GM10847 (cell line): ENCODE measurements around the gene DGKI.

Experiments used
- POLR2A ChIP-seq: IDR thresholded peaks from 2 replicates; pipeline ENCODE4 v1.6.1; 2011; ENCODE audit not compliant: insufficient read length; ENCODE audit errors: extremely low read depth

Gene DGKI

DNA sequence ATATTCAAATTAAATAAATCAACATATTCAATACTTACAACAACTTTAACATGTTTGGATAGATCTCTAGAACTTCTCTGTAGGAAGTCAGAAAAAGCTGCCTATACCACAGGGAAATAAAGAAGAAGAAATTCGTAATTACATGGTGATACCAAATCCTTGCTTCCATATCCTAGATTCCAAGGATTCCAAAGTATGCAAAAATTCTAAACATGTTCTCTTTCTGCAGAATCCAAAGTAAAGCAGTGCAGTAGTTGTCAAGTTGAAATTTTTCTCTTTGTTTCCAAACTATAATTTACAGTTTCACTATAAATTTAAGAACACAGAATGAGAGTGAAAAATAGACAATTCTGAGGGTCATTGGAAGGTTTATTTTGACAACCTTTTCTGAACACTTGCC is 269.6 kb downstream of the DGKI start:
- TF ChIP-seq POLR2A, result no peak

DNA sequence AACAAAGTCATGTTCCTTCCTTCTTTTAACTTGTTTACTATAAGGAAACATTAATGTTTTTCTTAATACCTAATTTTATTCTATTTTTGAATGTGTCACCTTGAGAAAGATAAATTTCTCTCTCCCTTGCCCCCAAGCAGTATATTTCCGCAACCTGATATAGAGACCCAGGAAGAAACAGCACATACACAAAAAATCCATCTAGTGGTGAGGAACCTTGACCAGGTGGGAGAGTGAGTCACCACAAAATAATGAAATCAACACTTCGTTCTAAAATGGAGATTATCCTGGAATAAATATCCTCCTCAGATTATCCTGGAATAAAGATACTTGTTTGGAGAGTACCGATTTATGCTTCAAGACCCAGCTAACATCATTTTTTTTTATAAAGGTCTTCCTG is 270.3 kb downstream of the DGKI start:
- no peak for TF ChIP-seq POLR2A

- TF ChIP-seq POLR2A, result no peak
Measured at GRCh38 chr7:137574812-137575211, 272.0 kb downstream of the DGKI start.

DNA sequence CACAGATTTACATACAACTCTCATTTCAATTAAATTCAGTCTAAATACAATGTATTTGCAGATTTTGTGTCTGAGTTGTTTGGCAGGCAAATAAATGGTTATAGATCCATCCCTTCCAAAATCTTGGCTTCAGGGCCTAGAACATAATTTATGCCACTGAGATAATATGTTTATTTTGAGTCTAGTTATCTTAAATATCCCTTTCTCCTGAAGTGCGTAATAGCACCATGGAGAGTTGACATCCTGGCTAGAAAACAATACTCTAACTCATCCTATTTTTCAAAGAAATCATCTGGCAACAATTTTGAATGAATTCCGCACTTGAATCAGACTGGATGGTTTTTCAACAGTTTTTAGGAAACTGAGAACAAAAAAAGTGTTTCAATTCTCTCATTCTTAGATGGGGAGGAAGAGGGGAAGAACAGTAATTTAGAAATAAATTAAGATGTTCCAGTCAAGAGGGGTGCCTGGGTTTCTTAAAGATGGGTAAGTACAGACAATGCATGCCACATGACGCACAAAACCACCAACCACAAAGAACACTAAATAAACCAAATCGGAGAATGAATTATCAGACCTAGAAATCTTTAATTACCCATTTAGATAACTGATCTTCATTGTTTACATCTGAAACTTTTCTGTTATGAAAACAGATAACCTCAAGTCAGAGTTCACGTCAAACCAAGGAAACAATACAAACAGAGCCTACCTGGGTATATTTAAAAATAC is 274.6 kb downstream of the DGKI start:
- TF ChIP-seq POLR2A, result no peak

DNA sequence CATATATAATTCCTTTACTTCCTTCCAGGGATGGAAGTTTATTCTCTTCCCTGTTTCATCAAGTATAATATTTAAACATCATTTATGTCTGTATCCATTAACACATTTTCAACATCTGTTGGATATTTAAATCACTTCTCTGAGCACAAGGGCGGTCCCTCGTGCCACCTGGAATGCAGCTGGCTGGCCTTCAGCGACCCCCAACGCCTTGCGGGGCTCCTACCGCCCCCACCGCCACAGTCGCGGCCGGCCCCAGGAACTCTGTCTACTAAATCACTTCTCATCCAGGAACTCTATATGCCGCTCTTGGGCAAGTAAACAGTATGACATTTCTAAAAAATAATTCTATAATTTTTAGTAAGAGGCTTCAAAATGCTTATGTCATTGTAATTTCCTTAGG is 282.1 kb downstream of the DGKI start:
- no peak for TF ChIP-seq POLR2A

GRCh38 chr7:137563981-137564380 is 282.8 kb downstream of the DGKI start:
- TF ChIP-seq POLR2A, result no peak

GRCh38 chr7:137547485-137547884 is 299.3 kb downstream of the DGKI start:
- TF ChIP-seq POLR2A, result no peak

DNA sequence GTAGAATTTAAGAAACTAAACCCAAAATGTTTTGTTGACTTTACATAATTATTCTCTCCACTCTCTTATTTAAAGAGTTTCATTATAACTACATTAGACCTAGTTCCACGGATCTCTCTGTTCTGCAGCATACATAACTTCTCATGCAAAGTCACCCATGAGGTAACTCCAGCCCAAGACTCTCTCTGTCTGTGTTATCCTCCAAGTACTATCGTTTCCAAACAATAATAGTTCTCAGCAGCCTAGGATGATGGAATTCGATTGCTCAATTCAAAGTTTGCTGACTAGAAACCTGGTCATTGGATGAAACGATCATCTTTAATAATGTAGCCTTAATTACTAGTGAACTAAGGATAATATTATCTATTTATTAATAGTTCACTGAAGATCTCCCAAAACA is 300.1 kb downstream of the DGKI start:
- no peak for TF ChIP-seq POLR2A

DNA sequence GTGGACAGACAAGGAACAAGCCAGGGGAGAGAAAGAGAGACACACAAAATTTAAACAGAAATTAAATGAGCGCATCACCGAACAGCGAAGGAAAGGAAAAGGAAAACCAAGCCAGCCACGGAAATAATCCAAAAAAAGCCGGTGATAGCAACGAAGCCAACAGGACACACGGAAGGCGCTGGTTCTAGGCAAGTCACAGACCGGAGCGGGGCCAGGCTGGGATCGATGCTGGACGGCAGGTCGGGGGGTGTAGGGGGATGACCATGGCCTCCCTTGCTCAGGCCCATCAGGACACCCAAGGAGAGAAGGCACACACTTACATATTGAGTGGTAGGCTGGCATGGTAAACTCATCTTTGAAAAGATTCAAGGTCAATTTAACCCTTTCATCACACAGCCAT is 300.8 kb downstream of the DGKI start:
- no peak for TF ChIP-seq POLR2A

DNA sequence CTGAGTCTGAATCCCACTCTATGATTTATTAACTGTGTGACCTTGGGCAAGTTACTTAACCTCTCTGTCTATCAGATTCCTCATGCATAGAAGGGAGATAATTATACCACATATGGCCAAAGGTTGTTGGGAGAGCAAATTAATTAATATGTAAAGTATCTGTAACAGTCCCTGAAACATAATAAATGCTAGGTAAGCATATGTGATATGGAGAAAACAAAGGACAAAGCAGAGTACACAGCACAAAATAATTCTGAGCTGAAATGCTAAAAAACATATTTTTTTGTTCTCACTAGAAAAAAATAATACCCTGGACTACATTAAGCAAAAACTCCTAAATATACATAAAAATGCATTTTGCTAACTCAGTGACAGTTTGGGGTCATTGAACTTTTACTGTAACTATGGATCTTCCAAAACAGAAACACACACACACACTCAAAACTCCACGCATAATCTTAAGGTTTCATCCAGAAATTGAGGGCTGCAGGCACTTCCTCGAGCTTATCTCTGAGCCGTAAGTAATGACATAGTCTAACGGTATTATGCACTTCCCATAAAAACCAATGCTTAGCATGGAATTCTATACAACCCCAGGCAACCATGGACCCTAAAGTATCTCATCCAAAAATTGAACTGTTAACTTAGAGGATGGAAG is 301.6 kb downstream of the DGKI start:
- no peak for TF ChIP-seq POLR2A

DNA sequence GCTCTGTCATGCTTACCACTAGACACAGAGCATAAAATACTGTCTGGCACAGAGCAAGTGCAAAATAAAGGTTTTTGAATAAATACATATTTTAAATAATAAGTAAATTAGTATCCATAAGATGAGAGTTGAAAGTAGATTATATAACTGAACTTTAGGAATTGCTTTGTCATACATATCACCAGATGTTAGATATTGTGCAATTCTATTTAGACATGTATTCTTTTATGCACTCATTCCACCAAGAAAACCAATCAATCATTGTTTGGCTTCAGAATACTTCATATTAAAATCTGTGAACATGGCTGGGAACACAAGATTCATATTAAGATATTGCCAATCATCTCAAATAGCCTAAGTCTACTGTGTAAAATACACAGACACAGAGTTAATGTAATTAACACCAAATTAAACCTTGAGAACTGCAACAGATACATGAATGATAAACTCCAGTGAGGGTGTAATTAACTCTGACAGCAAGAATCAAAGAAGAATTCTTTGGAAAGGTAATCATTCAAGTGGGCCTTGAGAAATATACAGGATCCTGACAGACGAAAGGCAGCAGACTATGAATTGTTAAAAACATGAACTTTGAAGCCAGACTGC is 302.2 kb downstream of the DGKI start:
- no peak for TF ChIP-seq POLR2A

- no peak for TF ChIP-seq POLR2A
Measured at GRCh38 chr7:137539111-137539715, 307.6 kb downstream of the DGKI start.

DNA sequence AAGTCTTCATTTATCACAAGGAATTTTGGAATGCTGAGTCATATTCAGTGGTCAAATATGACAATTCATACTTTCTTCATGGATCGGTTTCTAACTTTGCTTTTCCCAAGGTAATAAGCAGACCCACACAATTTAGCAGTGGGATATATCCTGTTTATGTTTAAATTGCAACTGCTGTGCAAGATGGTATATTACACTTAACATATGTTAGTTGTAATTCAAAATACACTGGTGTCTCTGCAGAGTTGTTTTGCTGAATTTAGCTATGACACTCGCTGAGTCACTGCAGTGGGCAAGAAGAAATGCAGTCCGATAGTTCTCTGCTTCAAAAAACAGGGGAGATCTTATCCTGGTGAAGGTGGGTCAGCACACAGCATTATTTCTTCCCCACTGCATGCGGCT is 308.4 kb downstream of the DGKI start:
- no peak for TF ChIP-seq POLR2A

DNA sequence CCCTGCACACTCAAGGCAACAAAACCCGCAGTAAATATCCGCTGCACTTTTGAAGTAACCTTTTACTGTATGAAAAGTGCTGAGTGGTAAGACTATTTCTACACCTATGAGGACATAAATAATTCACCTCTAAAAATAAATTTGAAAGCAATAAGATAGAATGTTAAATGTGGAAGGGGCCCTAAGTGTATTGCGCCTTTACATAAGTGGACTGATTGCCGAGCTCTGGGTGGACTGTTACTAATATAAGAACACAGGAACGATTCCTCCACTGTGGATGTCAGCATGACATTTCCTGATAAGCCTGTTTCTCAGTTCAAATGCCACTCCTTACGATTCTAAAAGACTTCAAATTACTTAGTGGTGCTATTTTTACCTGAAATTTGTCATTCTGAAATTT is 311.2 kb downstream of the DGKI start:
- TF ChIP-seq POLR2A, result no peak

- TF ChIP-seq POLR2A, result no peak
Measured at GRCh38 chr7:137531671-137532070, 315.1 kb downstream of the DGKI start.

DNA sequence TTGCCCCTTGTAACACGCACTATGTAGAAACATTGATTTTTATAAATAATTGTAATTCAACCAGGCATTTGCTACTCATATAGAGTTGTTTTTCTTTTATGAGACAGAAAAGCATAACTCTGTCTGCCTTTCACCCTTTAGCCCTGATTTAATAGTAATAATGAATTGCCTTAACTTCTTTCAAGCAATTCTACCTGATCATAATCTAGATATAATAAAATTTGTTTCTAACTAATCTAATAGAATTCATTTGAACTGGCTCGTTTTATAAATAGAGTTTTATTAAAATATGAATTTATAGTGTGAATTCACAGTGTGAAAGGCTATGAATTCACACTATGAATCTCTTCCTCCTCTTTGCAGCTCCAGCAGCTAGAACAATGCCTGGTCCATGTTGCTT is 319.1 kb downstream of the DGKI start:
- TF ChIP-seq POLR2A, result no peak
